ENCODE data around the gene MYH10.

DNA sequence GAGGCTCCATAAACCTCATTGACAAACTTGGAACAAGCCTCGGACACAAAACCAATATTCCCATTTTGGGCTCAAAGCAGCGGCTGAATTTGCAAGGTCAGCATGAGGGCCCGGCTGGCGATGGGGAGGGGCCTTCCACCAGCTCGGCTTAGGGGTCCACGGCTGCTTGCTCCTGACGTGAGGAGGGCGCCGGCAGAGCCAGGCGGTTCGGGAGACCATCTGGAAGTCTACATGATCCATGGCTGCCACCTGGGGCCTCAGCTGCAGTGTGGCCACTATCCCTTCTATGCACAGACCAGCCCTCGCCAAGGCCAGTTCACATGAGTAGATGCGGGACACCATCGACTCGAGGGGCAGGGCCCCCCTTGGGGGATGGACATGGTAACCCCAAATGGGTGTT lies 155.7 kb downstream of the MYH10 start:
- TF ChIP-seq, protein P1, sequence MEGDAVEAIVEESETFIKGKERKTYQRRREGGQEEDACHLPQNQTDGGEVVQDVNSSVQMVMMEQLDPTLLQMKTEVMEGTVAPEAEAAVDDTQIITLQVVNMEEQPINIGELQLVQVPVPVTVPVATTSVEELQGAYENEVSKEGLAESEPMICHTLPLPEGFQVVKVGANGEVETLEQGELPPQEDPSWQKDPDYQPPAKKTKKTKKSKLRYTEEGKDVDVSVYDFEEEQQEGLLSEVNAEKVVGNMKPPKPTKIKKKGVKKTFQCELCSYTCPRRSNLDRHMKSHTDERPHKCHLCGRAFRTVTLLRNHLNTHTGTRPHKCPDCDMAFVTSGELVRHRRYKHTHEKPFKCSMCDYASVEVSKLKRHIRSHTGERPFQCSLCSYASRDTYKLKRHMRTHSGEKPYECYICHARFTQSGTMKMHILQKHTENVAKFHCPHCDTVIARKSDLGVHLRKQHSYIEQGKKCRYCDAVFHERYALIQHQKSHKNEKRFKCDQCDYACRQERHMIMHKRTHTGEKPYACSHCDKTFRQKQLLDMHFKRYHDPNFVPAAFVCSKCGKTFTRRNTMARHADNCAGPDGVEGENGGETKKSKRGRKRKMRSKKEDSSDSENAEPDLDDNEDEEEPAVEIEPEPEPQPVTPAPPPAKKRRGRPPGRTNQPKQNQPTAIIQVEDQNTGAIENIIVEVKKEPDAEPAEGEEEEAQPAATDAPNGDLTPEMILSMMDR (IDR thresholded peaks at IDR 0.05) = no peak
- TF ChIP-seq POLR2A (IDR thresholded peaks at IDR 0.05) = no peak
